IMR-90 (cell line): ENCODE data around the gene C17orf107. TPM values are rescaled to one million over a fixed set of nuclear protein-coding genes. Genes with fewer than 3 reads are reported as not detected.
"Not testable (repeated sequence)": the region's sequence is repeated elsewhere in the genome, so short reads cannot be mapped to it uniquely, and the experiment has no call there.

ENCODE experiments used
- ATAC-seq: fragments of 200-7000 bp; cut with Tn5 transposase; 2 replicates; pipeline ENCODE4 v1.9.1; 2020; ENCODE audit warnings: low read depth, mild to moderate bottlenecking, moderate library complexity
- BruUV-seq: library from RNA; stranded (reverse); fragments of 400-500 nt; replicated peaks from 2 replicates; lab custom pipeline; 2021; lab: Mats Ljungman, UMichigan
- CTCF ChIA-PET: fragments of 300-600 bp; formaldehyde crosslinking; extraction: SDS; loops from one replicate; lab custom pipeline; 2021; ENCODE audit warnings: antibody characterized with exemption; lab: Yijun Ruan, JAX
- POLR2A ChIA-PET: fragments of 300-600 bp; sonication (Branson Sonifier 250); formaldehyde crosslinking; loops from one replicate; lab custom pipeline; 2022; ENCODE audit warnings: antibody characterized with exemption; ENCODE audit not compliant: unreplicated experiment; lab: Charles Lee
- DNase-seq: peaks from one replicate; pipeline ENCODE4 v3.0.0; 2013
- H2AFZ ChIP-seq: replicated peaks from 2 replicates; pipeline ENCODE3; 2013; ENCODE audit warnings: low read length, mild to moderate bottlenecking; ENCODE audit not compliant: poor library complexity
- H2AK5ac ChIP-seq: 2 replicates; pipeline ENCODE4 v1.6.1; 2013; ENCODE audit warnings: low read depth, low read length, inconsistent platforms
- H2AK9ac ChIP-seq: replicated peaks from 2 replicates; pipeline ENCODE3; 2013; ENCODE audit warnings: mild to moderate bottlenecking, low read depth, low read length, moderate library complexity; ENCODE audit not compliant: poor library complexity
- H2BK120ac ChIP-seq: 2 replicates; pipeline ENCODE4 v1.6.1; 2013; ENCODE audit warnings: low read depth, low read length, inconsistent platforms
- H2BK15ac ChIP-seq: 3 replicates; pipeline ENCODE4 v1.6.1; 2013; ENCODE audit warnings: low read depth, low read length, inconsistent platforms
- H2BK20ac ChIP-seq: 2 replicates; pipeline ENCODE4 v1.6.1; 2013; ENCODE audit warnings: low read depth, mild to moderate bottlenecking, inconsistent platforms, low read length, moderate library complexity
- H2BK5ac ChIP-seq: 2 replicates; pipeline ENCODE4 v1.6.1; 2013; ENCODE audit warnings: mild to moderate bottlenecking, low read depth, low read length, inconsistent platforms; ENCODE audit not compliant: poor library complexity, severe bottlenecking
- H3K14ac ChIP-seq: replicated peaks from 2 replicates; pipeline ENCODE4 v1.6.1; 2013; ENCODE audit warnings: low read depth, low read length, inconsistent platforms
- H3K18ac ChIP-seq: 2 replicates; pipeline ENCODE4 v1.6.1; 2013; ENCODE audit warnings: low read depth, low read length, control low read depth
- H3K23ac ChIP-seq: 2 replicates; pipeline ENCODE4 v1.6.1; 2013; ENCODE audit warnings: low read depth, low read length, inconsistent platforms
- H3K27ac ChIP-seq: 2 replicates; pipeline ENCODE4 v1.5.1; 2013; ENCODE audit warnings: mild to moderate bottlenecking, control low read depth, low read length; ENCODE audit not compliant: insufficient read depth
- H3K27me3 ChIP-seq: 2 replicates; pipeline ENCODE4 v1.6.1; 2013; ENCODE audit warnings: low read length; ENCODE audit not compliant: control insufficient read depth, insufficient read depth
- H3K36me3 ChIP-seq: 2 replicates; pipeline ENCODE4 v1.6.1; 2013; ENCODE audit warnings: low read length, mixed read lengths; ENCODE audit not compliant: control insufficient read depth, insufficient read depth
- H3K4ac ChIP-seq: 2 replicates; pipeline ENCODE4 v1.6.1; 2013; ENCODE audit warnings: low read depth, low read length, inconsistent platforms
- H3K4me1 ChIP-seq: 2 replicates; pipeline ENCODE4 v1.6.1; 2013; ENCODE audit warnings: low read length, mixed read lengths; ENCODE audit not compliant: control insufficient read depth, insufficient read depth
- H3K4me2 ChIP-seq: 2 replicates; pipeline ENCODE4 v1.6.1; 2013; ENCODE audit warnings: low read depth, mild to moderate bottlenecking, control low read depth, low read length, moderate library complexity
- H3K4me3 ChIP-seq: 2 replicates; pipeline ENCODE4 v1.5.1; 2013; ENCODE audit warnings: low read depth, mild to moderate bottlenecking, control low read depth, low read length, moderate library complexity; ENCODE audit not compliant: insufficient read depth
- H3K56ac ChIP-seq: 2 replicates; pipeline ENCODE4 v1.6.1; 2013; ENCODE audit warnings: low read length, inconsistent platforms; ENCODE audit not compliant: insufficient read depth; ENCODE audit errors: extremely low read depth
- H3K79me1 ChIP-seq, 2 experiments: 2 replicates each; pipeline ENCODE4 v1.6.1; 2013; ENCODE audit warnings: low read length in 2 of 2, inconsistent platforms in 1 of 2, low read depth in 1 of 2
- H3K9ac ChIP-seq: 2 replicates; pipeline ENCODE4 v1.6.1; 2013; ENCODE audit warnings: low read depth, low read length, control low read depth
- H3K9me1 ChIP-seq: 2 replicates; pipeline ENCODE4 v1.6.1; 2013; ENCODE audit warnings: low read length, inconsistent platforms; ENCODE audit not compliant: insufficient read depth
- H3K9me3 ChIP-seq: 2 replicates; pipeline ENCODE4 v1.6.1; 2013; ENCODE audit warnings: low read length; ENCODE audit not compliant: control insufficient read depth, insufficient read depth
- H4K20me1 ChIP-seq: 2 replicates; pipeline ENCODE4 v1.6.1; 2013; ENCODE audit warnings: low read length, inconsistent platforms; ENCODE audit not compliant: insufficient read depth
- H4K5ac ChIP-seq: 2 replicates; pipeline ENCODE4 v1.6.1; 2013; ENCODE audit warnings: mild to moderate bottlenecking, low read depth, low read length, control low read depth
- H4K8ac ChIP-seq, 2 experiments: 2 replicates each; pipeline ENCODE4 v1.6.1; 2013; ENCODE audit warnings: low read depth in 2 of 2, low read length in 2 of 2, control low read depth in 1 of 2, inconsistent platforms in 1 of 2
- H4K91ac ChIP-seq: 2 replicates; pipeline ENCODE4 v1.6.1; 2013; ENCODE audit warnings: low read depth, low read length, inconsistent platforms; ENCODE audit not compliant: insufficient read depth
- CHD1 ChIP-seq: IDR thresholded peaks from 2 replicates; pipeline ENCODE4 v1.6.1; 2012; ENCODE audit warnings: low read depth, low read length, improper control_type of control experiment
- WGBS, 2 experiments: methylation state at CpG; one replicate each; pipeline versions ENCODE4 v1.1.5 to v1.1.7; 2013; ENCODE audit warnings: missing lambda C conversion rate in 2 of 2; ENCODE audit not compliant: insufficient read length in 1 of 2; ENCODE audit errors: extremely low coverage in 2 of 2; 5-methylcytosine and 5-hydroxymethylcytosine counted together
- dilution Hi-C: fragments of 300-500 bp; cut with HindIII; formaldehyde crosslinking; loops from one replicate; pipeline ENCODE4 v1.14.3; 2018; ENCODE audit warnings: low sequenced_read_pairs; ENCODE audit not compliant: unreplicated experiment
- in situ Hi-C: fragments of 300-500 bp; cut with MboI; formaldehyde crosslinking; loops from 3 replicates; pipeline ENCODE4 v1.14.3; 2019; ENCODE audit warnings: low sequenced_read_pairs, inconsistent platforms, mixed read lengths
- intact Hi-C: fragments of 100-400 bp; cut with micrococcal nuclease; formaldehyde crosslinking; loops from 2 replicates; pipeline ENCODE4 v1.10.0; 2022
- polyA plus RNA-seq, 3 experiments: library from polyadenylated mRNA; depleted of rRNA; stranded (reverse); fragments of >200 nt; gene quantifications; 2 replicates each; pipeline ENCODE4 v1.2.3, GENCODE V29; 2012; ENCODE audit warnings: low replicate concordance in 1 of 3
- total RNA-seq: library from RNA; depleted of rRNA; stranded (reverse); fragments of >200 nt; gene quantifications from 2 replicates; pipeline ENCODE4 v1.2.3, GENCODE V29; 2012

Gene C17orf107
- total and polyA plus RNA-seq, 2 of the 4 experiments (the other 2 are of a cell fraction) = 0.54 to 0.82 TPM

GRCh38 chr17:4921320-4921719 lies 22.0 kb downstream of the C17orf107 start:
- H3K27ac ChIP-seq = no peak overlapping the region
- H3K14ac ChIP-seq = no peak overlapping the region
- TF ChIP-seq CHD1 = no peak
- ChIA-PET POLR2A (interaction anchor here (0.7 kb wide), 1 partner anchor 111 kb away, joined by 6 read pairs; no protein-coding TSS in a partner anchor), CTCF (interaction anchor here (1.4 kb wide), 1 partner anchor 18 kb away, joined by 4 read pairs; the partner anchor contains the start of gene CHRNE)
- intact Hi-C loops = no loop called here
- no peak for DNase-seq
- no peak for ATAC-seq
- H4K20me1 ChIP-seq = no peaks in the 10 kb centered on the region
- H4K5ac ChIP-seq = no peak overlapping the region
- H3K4me3 ChIP-seq = no peak overlapping the region
- dilution Hi-C loops = no loop called here
- H3K27me3 ChIP-seq = no peaks in the 10 kb centered on the region
- H3K9ac ChIP-seq = no peak overlapping the region
- no TSS peak for BruUV-seq
- H3K9me1 ChIP-seq = no peaks in the 10 kb centered on the region
- H3K79me1 ChIP-seq = no peaks in the 10 kb centered on the region
- no peak overlapping the region for H2AFZ ChIP-seq
- no peak overlapping the region for H4K91ac ChIP-seq
- H4K8ac ChIP-seq = no peak overlapping the region
- H3K9me3 ChIP-seq = no peaks in the 10 kb centered on the region
- H3K4me2 ChIP-seq = no peak overlapping the region
- H3K18ac ChIP-seq = no peak overlapping the region
- no peaks in the 10 kb centered on the region for H3K36me3 ChIP-seq
- no peak overlapping the region for H3K4ac ChIP-seq
- no peak overlapping the region for H2BK20ac ChIP-seq
- no peak overlapping the region for H3K23ac ChIP-seq
- no peak overlapping the region for H2BK120ac ChIP-seq
- H2BK5ac ChIP-seq = no peak overlapping the region
- no peak overlapping the region for H2AK5ac ChIP-seq
- H3K56ac ChIP-seq = no peak overlapping the region
- in situ Hi-C loops = no loop called here
- WGBS, 2 experiments = no CpG with 5 or more reads among the region's 4 CpGs
- H2AK9ac ChIP-seq = no peak overlapping the region
- no peak overlapping the region for H2BK15ac ChIP-seq
- H3K4me1 ChIP-seq = 0 out of 2 replicates have a peak, but pooled peaks cover 2% of the 10 kb centered on the region

- H3K9me1 ChIP-seq, intact Hi-C loops, H3K4ac ChIP-seq, dilution Hi-C loops, H3K27ac ChIP-seq, H4K20me1 ChIP-seq, in situ Hi-C loops, H3K14ac ChIP-seq, H4K8ac ChIP-seq, H2BK120ac ChIP-seq, H3K4me1 ChIP-seq, H4K91ac ChIP-seq, H2AK9ac ChIP-seq, CTCF ChIA-PET, H2BK15ac ChIP-seq, H3K4me3 ChIP-seq, H4K5ac ChIP-seq, H3K4me2 ChIP-seq, H3K79me1 ChIP-seq, H3K56ac ChIP-seq, H2BK5ac ChIP-seq, H3K27me3 ChIP-seq, ATAC-seq, H2BK20ac ChIP-seq, H3K9ac ChIP-seq, DNase-seq, H3K18ac ChIP-seq, H3K23ac ChIP-seq, BruUV-seq, H2AFZ ChIP-seq, H2AK5ac ChIP-seq, H3K36me3 ChIP-seq, POLR2A ChIA-PET, H3K9me3 ChIP-seq: not testable (repeated sequence)
- WGBS, 2 experiments = 72% methylated on average over 5 of the region's 24 CpGs; no CpG with 5 or more reads in 1 of the 2 experiments
Measured at GRCh38 chr17:4926577-4927335, 27.4 kb downstream of the C17orf107 start.
